HG03521 (cell line): ENCODE measurements around the gene NLRC5.

Experiments
- ATAC-seq: cut with Tn5 transposase; IDR thresholded peaks from one replicate; pipeline ENCODE4 v1.9.1; 2021; ENCODE audit warnings: mild to moderate bottlenecking, moderate library complexity; ENCODE audit not compliant: unreplicated experiment

Gene NLRC5

DNA sequence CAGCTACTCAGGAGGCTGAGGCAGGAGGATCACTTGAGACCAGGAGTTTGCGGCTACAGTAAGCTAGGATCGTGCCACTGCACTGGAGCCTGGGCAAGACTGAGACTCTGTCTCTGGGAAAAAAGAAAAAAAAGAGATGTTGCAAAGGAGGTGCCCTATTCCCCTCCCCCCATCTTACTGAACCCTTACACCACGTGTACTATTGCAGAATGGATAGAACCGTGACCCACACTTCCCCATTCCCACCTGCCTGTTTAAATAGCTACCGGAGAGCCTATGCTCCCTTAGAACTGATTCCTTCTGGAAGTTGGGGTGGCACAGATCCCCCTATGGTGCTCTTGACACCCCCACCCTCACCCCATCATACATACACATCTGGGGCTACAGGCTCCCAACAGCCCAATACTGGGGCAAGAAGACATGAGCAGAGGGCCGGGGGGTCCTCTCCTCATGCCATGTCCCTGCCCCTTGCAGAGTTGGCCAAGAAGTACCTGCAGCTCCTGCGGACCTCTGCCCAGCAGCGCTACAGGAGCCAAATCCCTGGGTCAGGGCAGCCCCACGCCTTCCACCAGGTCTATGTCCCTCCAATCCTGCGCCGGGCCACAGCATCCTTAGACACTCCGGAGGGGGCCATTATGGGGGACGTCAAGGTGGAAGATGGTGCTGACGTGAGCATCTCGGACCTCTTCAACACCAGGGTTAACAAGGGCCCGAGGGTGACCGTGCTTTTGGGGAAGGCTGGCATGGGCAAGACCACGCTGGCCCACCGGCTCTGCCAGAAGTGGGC lies 35.7 kb downstream of the NLRC5 start:
- no peak for ATAC-seq

DNA sequence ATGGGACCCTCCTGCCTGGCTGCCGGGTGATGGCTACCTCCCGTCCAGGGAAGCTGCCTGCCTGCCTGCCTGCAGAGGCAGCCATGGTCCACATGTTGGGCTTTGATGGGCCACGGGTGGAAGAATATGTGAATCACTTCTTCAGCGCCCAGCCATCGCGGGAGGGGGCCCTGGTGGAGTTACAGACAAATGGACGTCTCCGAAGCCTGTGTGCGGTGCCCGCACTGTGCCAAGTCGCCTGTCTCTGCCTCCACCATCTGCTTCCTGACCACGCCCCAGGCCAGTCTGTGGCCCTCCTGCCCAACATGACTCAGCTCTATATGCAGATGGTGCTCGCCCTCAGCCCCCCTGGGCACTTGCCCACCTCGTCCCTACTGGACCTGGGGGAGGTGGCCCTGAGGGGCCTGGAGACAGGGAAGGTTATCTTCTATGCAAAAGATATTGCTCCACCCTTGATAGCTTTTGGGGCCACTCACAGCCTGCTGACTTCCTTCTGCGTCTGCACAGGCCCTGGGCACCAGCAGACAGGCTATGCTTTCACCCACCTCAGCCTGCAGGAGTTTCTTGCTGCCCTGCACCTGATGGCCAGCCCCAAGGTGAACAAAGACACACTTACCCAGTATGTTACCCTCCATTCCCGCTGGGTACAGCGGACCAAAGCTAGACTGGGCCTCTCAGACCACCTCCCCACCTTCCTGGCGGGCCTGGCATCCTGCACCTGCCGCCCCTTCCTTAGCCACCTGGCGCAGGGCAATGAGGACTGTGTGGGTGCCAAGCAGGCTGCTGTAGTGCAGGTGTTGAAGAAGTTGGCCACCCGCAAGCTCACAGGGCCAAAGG lies 36.8 kb downstream of the NLRC5 start:
- no peak for ATAC-seq

DNA sequence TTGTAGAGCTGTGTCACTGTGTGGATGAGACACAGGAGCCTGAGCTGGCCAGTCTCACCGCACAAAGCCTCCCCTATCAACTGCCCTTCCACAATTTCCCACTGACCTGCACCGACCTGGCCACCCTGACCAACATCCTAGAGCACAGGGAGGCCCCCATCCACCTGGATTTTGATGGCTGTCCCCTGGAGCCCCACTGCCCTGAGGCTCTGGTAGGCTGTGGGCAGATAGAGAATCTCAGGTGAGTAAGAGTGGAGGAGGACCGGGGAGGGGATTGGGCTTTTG lies 37.4 kb downstream of the NLRC5 start:
- no peak for ATAC-seq

DNA sequence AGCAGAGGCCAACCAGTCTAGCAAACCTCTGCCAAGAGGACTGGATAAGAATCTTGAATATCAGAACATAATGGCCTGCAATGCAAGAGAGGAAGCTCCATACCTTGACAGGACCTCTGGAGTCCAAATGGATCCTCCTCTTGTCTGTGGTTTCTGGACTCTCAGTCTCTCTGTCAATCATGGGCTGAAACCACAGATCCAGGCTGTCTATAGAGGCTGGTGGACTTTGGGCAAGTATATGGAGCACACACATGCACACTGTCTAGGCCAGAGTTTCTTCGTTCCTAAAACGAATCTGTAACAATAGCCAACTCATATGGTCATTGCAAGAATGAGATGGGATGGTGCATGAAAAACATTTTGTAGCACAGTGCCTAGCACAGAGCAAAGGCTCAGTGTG lies 37.7 kb downstream of the NLRC5 start:
- ATAC-seq = no peak

DNA sequence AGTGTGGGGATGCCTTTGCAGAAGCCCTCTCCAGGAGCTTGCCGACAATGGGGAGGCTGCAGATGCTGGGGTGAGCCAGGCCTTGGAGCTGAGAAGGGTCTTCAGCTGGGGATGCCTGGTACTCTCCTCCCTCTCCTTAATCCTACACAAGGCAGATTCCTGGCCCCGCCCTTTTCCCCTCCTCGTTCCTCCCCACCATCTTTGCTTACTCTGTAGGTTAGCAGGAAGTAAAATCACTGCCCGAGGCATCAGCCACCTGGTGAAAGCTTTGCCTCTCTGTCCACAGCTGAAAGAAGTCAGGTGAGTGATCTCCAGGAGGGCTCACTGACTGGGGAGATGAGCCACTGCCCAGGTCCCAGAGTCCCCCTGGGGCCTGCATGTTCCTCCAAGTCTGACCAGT lies 38.7 kb downstream of the NLRC5 start:
- ATAC-seq = no peak

DNA sequence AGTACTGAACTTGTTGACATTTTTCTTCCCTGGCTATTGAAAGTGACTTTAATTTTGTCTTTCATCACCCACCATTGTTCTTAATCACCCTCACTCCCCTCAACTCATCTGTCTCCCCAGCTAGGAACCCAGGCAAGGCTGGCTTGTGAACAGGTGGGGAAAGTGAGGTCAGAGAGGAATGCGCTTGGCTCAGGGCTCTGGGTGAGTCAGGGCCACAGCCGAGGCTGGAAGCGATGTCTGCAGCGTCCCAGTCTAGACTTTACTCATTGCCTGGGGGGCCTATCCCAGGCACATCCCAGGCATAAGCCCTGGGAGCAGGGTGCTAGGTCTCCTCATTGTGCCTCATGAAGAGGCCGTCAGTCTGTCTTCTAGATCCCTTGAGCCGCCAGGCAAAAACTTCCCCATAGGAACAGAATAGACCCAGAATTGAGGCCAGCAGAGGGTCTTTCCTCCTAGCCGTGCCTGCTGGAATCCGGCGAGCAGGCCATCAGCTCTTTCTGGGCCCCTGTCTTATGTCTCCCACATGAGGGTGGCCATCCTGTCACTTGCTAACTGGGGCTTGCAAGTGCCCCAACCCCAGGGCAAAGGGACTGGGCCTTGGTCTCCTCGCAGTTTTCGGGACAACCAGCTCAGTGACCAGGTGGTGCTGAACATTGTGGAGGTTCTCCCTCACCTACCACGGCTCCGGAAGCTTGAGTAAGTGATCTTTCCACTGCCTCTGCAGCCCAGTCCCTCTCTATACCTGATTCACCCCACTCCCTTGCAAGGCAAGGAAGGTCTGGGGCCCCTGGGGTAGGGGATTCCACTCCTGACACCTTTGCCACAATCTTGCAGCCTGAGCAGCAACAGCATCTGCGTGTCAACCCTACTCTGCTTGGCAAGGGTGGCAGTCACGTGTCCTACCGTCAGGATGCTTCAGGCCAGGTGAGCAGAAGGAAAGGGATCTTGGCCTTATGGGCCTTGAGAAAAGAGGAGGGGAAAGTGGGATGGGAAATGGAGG lies 40.1 kb downstream of the NLRC5 start:
- ATAC-seq = no peak

DNA sequence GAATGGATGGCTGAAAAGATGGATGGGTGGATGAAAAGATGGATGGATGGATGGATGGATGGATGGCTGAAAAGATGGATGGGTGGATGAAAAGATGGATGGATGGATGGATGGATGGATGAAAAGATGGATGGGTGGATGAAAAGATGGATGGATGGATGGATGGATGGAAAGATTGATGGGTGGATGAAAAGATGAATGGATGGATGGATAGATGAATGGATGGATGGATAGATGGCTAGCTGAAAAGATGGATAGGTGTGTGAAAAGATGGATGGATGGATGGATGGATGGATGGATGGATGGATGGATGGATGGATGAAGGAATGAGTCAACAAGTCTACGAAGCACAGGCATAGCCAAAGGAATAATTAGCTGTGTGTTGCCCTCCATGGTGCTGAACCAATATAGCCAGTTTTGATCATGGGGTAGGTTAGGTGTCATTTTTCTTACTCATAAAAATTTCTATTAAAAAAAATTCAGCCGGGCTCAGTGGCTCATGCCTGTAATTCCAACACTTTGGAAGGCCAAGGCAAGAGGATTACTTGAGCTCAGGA lies 41.1 kb downstream of the NLRC5 start:
- no peak for ATAC-seq

DNA sequence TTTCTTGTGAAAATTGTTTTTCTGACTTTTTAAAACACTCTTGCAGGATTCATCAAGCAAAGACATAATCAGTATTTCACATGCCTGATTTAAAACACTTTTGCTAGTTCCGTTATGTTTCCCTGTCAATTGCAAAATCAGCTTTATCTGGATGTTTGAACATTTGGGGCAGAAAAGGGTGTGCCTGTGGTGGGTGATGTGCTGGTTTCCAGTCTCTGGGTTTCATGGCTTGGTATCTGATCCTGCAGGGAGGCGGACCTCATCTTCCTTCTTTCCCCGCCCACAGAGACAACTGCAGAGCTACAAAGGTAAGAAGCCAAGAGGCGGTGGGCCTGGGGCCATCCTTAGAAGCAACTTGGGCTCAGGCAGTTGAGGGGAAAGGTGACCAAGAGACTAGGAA lies 41.8 kb downstream of the NLRC5 start:
- no peak for ATAC-seq

DNA sequence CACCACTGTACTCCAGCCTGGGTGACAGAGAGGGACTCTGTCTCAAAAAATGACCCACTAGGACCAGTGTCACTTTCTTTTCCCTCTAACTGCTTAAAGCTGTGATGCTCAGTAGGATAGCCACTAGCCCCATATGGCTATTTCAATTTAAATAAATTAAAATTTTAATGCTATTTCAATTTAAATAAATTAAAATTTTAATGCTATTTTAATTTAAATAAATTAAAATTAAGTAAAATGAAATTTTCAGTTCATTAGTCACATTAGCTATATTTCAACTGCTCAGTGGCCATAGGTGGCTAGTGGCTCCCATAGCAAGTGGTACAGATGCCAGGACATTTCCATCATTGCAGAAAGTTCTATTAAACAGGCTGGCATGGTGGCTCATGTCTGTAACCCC lies 43.0 kb downstream of the NLRC5 start:
- ATAC-seq = no peak

DNA sequence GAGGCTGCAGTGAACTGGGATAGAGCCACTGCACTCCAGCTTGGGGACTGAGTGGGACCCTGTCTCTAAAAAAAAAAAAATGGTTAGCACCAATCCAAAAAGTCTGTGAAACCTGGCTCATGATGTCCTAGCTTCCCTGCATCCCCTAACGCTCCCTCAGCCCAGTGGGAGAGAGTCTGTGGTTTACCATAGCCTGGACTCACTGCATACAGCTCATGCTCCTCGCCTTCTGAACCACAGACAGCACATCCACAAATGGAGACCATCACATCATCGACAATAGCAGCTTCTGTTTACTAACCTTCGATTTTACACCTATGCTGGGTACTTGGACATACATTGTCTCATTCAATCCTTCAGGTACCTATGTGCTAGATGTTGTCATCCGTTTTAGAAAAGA lies 43.6 kb downstream of the NLRC5 start:
- ATAC-seq = no peak

DNA sequence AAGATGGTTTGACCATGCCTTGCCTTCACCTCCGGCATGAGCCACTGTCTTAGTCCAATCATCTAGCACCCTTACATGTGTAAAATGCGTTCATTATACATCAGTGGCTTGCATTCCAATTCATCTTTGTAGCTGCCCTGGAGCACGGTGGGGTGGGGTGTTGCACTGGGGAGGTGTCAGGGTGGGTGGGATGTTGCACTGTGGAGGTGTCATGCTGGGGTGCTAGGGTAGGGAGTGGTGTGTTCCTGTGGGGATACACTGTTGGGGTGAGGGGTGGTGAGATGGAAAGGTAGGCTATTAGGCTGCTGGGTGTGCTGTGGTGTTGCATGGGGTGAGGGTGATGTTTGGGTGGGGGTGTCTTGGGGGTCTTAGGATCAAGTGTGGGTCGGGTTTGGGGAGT lies 47.0 kb downstream of the NLRC5 start:
- no peak for ATAC-seq

DNA sequence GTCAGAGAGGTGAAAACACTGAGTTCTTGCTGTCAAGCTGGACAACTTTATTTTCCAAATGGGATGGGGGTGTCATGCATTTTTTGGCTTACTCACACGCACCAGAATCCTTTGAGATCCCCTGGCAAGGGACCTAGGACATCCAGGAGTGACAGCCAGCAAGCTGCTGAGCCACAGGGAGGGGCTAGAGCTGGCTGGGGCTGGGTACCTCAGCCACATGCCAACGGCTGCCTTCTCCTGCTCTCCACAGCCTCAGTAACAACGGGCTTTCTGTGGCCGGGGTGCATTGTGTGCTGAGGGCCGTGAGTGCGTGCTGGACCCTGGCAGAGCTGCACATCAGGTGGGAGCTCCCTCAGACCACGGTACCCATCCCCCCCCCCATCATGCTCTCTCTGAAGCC lies 47.6 kb downstream of the NLRC5 start:
- no peak for ATAC-seq

DNA sequence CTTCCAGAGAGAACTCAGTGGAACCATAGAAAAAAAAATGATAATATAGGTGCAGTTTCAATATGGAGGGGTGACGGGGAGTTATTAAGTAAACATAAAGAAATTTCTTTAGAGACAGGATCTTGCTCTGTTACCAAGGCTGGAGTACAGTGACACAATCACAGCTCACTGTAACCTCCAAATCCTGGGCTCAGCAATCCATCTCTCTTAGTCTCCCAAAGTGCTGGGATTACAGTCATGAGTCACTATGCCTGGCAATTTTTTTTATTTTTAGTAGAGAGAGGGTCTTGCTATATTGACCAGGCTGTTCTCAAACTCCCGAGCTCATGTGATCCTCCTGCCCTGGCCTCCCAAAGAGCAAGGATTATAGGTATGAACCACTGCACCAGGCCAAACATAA lies 48.8 kb downstream of the NLRC5 start:
- no peak for ATAC-seq

DNA sequence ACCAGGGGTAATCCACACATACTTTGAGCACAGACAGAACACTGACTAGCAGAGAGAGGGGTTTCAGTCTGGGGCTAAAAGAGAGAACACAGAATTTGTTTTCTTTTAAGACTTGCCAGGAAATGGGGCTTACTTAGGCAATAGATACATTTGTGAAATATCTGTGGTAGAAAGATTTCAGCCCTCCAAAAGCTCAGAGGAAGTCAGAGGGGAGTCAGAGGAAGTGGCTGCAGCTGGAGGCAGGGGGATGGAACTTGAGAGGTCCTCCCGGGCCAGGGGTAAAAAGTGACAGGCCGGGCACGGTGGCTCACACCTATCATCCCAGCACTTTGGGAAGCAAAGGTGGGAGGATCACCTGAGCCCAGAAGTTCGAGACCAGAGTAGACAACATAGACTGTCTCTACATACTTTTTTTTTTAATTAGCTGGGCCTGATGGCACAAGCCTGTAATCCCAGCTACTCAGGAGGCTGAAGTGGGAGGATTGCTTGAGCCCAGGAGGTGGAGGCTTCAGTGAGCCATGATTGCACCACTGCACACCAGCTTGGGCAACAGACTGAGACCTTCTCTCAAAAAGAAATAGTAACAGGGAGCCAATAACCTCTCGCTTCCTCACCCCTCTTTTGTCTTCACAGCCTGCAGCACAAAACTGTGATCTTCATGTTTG lies 49.9 kb downstream of the NLRC5 start:
- ATAC-seq = no peak

DNA sequence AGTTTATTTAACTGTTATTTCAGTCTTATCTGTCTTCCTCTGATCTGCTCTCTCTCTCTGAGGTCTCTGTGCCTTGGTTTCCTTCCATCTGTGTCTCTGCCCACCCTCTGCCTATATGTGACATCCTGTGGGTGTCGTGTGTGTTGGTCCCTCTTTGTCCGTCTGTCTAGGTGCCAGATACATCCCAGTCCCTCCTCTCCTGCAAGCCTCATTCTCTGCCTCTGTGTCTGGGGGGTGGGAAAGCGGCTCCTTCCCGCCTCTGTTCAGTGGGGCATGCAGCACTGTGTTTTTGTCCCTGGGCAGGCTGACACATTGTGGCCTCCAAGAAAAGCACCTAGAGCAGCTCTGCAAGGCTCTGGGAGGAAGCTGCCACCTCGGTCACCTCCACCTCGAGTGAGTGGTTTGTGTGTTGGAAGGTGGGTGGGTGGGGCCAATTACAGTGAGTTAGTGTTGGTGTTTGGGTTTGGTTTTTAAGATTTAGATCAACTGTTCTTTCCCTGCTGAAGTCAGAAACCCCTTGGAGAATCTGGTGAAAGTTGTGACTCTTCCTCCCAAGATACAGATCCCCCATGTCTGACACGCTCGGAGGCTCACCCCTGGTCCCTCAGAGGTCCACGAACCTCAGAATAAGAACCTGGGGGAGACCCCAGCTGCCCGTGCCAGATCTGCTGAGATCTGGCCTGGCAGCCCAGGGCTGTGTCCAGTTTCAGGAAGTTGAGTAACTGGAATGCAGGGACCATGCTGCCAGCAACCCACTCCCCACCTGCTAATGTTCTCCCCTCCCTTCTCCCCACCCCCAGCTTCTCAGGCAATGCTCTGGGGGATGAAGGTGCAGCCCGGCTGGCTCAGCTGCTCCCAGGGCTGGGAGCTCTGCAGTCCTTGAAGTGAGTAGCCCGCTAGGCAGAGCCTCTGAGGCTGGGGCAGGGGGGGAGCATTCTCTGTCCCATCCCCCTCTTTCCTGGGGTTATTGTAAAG lies 52.1 kb downstream of the NLRC5 start:
- no peak for ATAC-seq

DNA sequence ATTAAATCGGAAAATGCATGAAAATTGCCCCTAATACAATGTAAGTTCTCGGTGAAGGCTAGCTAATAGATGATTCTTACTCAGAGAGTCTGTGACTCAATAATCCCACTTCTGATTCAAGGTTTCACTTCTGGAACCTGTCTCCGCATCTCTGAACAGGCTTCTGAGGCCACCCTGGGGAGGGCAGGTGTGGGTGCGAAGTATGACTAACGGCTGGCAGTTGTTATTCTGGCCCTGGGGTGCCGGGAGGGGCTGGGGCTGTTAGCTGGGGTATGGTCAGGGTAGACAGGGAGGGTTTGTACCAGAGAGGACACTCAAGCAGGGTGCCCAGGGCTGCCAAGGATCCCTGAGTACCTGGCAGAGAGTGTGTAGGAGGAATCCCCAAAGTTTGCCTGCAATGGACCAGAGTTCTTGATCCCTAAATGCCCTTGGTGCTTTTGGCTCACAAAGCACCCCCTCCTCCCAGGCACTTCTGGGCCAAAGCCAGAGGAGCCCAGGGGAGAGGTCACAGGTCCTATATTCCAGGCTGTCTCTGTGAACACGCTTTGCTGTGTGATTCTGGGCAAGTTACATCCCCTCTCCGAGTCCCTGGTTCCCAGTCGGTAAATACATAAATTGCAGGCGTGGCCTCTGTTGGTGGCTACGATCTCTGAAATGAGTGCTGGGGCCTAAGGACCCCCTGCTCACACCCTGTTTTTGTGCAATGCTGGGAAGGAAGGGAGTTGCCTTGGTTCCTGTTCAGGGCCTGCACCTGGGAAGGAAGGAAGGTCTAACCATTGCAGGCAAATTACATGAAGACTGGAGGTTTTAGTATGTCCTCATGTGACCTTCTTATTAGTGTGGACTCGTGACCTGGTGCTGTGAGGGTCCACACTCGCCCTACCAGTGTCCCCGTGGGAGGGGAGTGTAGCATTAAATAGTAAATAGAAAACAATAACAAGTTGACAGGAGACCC lies 53.1 kb downstream of the NLRC5 start:
- peak; percentile 61 for ATAC-seq

DNA sequence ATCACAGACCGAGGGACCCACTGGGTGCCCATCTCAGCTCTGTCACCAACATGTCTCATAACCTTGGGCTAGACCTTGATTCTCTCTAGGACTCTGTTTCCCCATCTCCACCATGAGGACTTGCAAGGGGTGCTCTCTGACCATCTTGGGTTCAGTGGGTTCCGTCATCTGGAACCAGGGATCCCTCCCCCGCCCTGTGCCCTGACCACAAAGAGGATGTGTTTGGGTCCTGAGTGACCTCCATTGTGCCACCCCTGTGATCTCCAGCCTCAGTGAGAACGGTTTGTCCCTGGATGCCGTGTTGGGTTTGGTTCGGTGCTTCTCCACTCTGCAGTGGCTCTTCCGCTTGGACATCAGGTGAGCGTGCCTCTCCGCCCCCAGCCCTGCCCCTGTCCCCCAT lies 53.9 kb downstream of the NLRC5 start:
- no peak for ATAC-seq
